Measurements from ENCODE around the gene DNAH1. TPM values are rescaled to one million over a fixed set of nuclear protein-coding genes. Genes with fewer than 3 reads are reported as not detected.

Gene DNAH1
- total RNA-seq, 1 donor from 2014 or later, result 7.3 TPM

DNA sequence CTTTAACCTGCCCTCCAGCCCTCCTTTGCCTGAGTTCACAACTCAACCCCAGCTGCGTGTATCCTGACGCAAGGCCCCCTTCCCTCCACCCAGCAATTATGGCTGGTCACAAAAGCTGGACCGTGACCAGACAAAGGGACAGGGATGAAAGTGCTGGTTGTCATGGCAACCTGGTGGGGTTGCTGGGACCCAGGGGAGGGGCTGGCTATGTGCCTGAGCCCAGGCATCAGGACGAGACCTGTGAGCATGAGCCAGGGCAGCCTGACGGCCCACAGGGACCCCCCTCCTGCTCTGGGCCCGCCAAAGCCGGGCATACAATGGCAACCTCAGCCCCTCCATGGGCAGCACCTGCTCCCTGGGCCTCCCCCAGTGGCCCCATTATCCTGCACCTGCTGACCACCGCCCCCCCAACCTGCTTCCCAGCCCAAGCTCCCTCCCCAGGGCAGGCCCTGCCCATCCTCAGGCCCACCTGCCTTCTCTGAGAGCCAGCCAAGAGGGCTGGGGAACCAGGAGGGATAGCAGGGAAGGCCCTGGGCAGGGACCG lies 4.5 kb upstream of the DNAH1 start:
- no peak for DNase-seq (ENCODE audit: extremely low spot score, unreplicated experiment)
- H3K27me3 Mint-ChIP-seq, result no peaks in the 10 kb centered on the region
- H3K4me3 Mint-ChIP-seq, result no peak overlapping the region
- no peaks in the 10 kb centered on the region for H3K4me1 Mint-ChIP-seq (ENCODE audit: unreplicated experiment)
- no peak overlapping the region for H3K27ac Mint-ChIP-seq
- H3K36me3 Mint-ChIP-seq, result no peaks in the 10 kb centered on the region
- H3K9me3 Mint-ChIP-seq, result no peaks in the 10 kb centered on the region
- TF ChIP-seq, protein P1, sequence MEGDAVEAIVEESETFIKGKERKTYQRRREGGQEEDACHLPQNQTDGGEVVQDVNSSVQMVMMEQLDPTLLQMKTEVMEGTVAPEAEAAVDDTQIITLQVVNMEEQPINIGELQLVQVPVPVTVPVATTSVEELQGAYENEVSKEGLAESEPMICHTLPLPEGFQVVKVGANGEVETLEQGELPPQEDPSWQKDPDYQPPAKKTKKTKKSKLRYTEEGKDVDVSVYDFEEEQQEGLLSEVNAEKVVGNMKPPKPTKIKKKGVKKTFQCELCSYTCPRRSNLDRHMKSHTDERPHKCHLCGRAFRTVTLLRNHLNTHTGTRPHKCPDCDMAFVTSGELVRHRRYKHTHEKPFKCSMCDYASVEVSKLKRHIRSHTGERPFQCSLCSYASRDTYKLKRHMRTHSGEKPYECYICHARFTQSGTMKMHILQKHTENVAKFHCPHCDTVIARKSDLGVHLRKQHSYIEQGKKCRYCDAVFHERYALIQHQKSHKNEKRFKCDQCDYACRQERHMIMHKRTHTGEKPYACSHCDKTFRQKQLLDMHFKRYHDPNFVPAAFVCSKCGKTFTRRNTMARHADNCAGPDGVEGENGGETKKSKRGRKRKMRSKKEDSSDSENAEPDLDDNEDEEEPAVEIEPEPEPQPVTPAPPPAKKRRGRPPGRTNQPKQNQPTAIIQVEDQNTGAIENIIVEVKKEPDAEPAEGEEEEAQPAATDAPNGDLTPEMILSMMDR (conservative IDR thresholded peaks at IDR 0.05), result no peak

DNA sequence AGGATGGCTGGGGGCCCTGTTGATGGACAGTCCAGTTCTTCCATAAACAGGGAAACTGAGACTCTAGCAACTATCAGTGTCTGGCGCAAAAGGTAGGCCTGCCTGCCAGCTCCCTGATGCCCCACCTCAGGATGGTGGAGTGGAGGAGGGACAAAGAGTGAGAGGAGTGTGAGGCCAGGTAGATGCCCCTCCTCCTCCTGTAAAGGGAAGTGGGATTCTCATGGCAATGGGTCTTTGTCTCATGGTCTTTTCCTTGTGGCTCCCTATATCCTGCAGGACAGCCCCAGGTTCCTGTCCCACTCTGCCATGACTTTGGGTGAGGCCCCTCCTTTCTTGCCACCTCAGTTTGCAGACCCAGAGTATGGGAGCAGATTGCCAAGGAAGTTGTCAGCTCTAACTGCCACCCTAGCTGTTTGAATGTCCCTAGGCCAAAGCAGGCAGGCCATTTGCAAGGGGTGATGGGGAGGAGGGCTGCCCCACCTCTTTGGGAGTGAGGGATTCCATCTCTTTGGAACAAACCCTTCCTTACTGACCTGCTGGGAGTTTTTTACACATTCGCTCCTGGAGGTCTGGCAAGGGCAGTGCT lies 2.8 kb upstream of the DNAH1 start:
- Mint-ChIP-seq H3K27me3 (peaks cover under 1% of the 10 kb centered on the region), H3K36me3 (no peaks in the 10 kb centered on the region), H3K4me3 (no peak overlapping the region), H3K9me3 (no peaks in the 10 kb centered on the region), H3K27ac (no peak overlapping the region), H3K4me1 (ENCODE audit: unreplicated experiment) (peaks cover 9% of the 10 kb centered on the region)
- TF ChIP-seq, protein P1 (conservative IDR thresholded peaks at IDR 0.05), result no peak
- no peak for DNase-seq (ENCODE audit: extremely low spot score, unreplicated experiment)

DNA sequence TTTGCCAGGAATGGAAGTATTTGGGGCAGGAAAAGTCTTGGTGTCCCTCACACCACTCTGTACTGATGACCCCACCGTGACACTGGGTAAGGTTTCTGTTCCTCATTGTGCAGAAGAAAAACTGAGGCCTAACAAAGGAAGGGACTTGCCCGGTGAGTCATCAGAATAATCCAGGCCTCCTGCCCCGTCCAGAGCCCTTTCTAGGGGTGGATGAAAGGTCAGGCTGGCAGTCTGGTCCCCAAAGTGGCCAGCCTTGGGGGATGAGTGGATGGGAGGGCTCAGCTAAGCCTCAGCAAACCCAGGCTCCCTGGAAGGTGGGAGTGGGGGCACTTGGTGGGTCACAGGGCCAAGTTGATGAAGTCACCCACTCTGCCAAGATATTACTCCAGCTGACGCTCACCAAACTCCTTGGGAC lies 2.3 kb upstream of the DNAH1 start:
- Mint-ChIP-seq H3K4me1 (ENCODE audit: unreplicated experiment) (peaks cover 12% of the 10 kb centered on the region), H3K9me3 (no peaks in the 10 kb centered on the region), H3K27ac (no peak overlapping the region), H3K4me3 (no peak overlapping the region), H3K36me3 (no peaks in the 10 kb centered on the region), H3K27me3 (peaks cover 3% of the 10 kb centered on the region)
- TF ChIP-seq, protein P1 (conservative IDR thresholded peaks at IDR 0.05), result no peak
- no peak for DNase-seq (ENCODE audit: extremely low spot score, unreplicated experiment)

DNA sequence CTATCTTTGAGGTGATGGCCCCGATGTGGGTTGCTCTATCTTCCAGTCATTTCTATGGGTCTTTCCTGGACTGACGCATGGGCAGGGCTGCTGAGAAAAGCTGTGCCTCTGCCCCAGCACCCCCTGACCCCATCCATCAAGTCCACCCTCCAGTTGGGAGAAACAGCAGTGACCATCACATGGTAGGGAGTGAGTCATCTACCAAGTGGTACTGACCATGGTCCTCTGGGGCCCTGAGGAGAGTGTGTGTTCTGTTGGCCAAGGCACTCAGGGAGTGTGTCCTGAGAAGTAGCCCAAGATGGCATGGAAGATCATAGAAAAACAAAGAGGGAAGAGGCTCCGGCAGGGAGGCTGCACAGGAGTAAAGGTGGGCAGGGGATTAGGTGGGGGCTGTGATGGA lies 1.6 kb upstream of the DNAH1 start:
- DNase-seq (ENCODE audit: extremely low spot score, unreplicated experiment), result no peak
- Mint-ChIP-seq H3K4me3 (no peak overlapping the region), H3K9me3 (no peaks in the 10 kb centered on the region), H3K4me1 (ENCODE audit: unreplicated experiment) (peaks cover 12% of the 10 kb centered on the region), H3K36me3 (no peaks in the 10 kb centered on the region), H3K27me3 (peaks cover 3% of the 10 kb centered on the region), H3K27ac (no peak overlapping the region)
- TF ChIP-seq, protein P1 (conservative IDR thresholded peaks at IDR 0.05), result no peak

DNA sequence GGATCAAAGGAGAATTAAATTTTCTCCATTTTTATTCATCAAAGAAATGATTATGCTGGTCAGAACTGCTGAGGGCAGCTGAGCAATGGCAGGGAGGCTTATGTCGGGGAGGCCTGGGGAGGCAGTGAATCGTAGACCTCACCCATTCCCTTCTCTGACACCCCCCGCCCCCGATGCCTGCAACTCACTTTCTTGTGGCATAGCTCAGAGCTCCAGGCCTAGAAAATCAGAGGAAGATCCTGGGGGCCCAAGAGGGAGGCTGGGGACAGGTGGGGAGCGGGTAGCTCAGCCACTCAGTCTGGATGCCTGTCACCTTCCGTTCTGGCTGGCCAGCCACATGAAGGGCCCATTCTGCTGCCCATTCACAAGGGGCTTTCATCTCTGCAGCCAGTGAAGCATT lies 1.1 kb upstream of the DNAH1 start:
- Mint-ChIP-seq H3K4me3 (no peak overlapping the region), H3K27ac (no peak overlapping the region), H3K9me3 (no peaks in the 10 kb centered on the region), H3K4me1 (ENCODE audit: unreplicated experiment) (peaks cover 12% of the 10 kb centered on the region), H3K27me3 (peaks cover 3% of the 10 kb centered on the region), H3K36me3 (no peaks in the 10 kb centered on the region)
- TF ChIP-seq, protein P1 (conservative IDR thresholded peaks at IDR 0.05), result no peak
- DNase-seq (ENCODE audit: extremely low spot score, unreplicated experiment), result no peak

All from type B pancreatic cell (in vitro differentiated cells).